GM23248 (cell line): ENCODE measurements around the gene MTFR1L. TPM values are rescaled to one million over a fixed set of nuclear protein-coding genes. Genes with fewer than 3 reads are reported as not detected.

ENCODE experiments used
- DNase-seq: peaks from one replicate; pipeline ENCODE4 v3.0.0-alpha.2; 2015
- H2AFZ ChIP-seq: fragments of 200-600 bp; sonication (generic); 2 replicates; pipeline ENCODE4 v1.6.1; 2016; ENCODE audit warnings: antibody characterized with exemption
- H3F3A ChIP-seq: fragments of 200-600 bp; sonication (generic); 2 replicates; pipeline ENCODE4 v1.6.1; 2016; ENCODE audit warnings: mild to moderate bottlenecking, antibody characterized with exemption, mixed run types; ENCODE audit not compliant: insufficient read depth
- H3K27ac ChIP-seq: fragments of 200-600 bp; sonication (generic); 2 replicates; pipeline ENCODE4 v1.5.1; 2016; ENCODE audit warnings: mild to moderate bottlenecking
- H3K27me3 ChIP-seq: fragments of 200-600 bp; sonication (generic); replicated peaks from 2 replicates; pipeline ENCODE4 v1.6.1; 2016; ENCODE audit warnings: mild to moderate bottlenecking; ENCODE audit not compliant: insufficient read depth
- H3K36me3 ChIP-seq: fragments of 200-600 bp; sonication (generic); 2 replicates; pipeline ENCODE4 v1.6.1; 2016; ENCODE audit warnings: low read depth, mild to moderate bottlenecking
- H3K4me1 ChIP-seq: fragments of 200-600 bp; sonication (generic); 2 replicates; pipeline ENCODE4 v1.6.1; 2016; ENCODE audit warnings: mild to moderate bottlenecking; ENCODE audit not compliant: insufficient read depth
- H3K4me2 ChIP-seq: fragments of 200-600 bp; sonication (generic); one replicate; pipeline ENCODE4 v1.6.1; 2016; ENCODE audit warnings: mild to moderate bottlenecking; ENCODE audit not compliant: unreplicated experiment
- H3K4me3 ChIP-seq: fragments of 200-600 bp; sonication (generic); 2 replicates; pipeline ENCODE4 v1.5.1; 2016; ENCODE audit warnings: mild to moderate bottlenecking
- H3K79me2 ChIP-seq: fragments of 200-600 bp; sonication (generic); 2 replicates; pipeline ENCODE4 v1.6.1; 2016; ENCODE audit warnings: mild to moderate bottlenecking; ENCODE audit not compliant: insufficient read depth
- H3K9ac ChIP-seq: fragments of 200-600 bp; sonication (generic); 2 replicates; pipeline ENCODE4 v1.6.1; 2016; ENCODE audit warnings: mild to moderate bottlenecking
- H3K9me2 ChIP-seq: fragments of 200-600 bp; sonication (generic); 2 replicates; pipeline ENCODE4 v1.6.1; 2016; ENCODE audit warnings: mixed run types, mild to moderate bottlenecking, moderate library complexity; ENCODE audit not compliant: insufficient read depth
- H3K9me3 ChIP-seq: fragments of 200-600 bp; sonication (generic); one replicate; pipeline ENCODE4 v1.6.1; 2017; ENCODE audit warnings: low read depth
- H4K20me1 ChIP-seq: fragments of 200-600 bp; sonication (generic); 2 replicates; pipeline ENCODE4 v1.6.0; 2016; ENCODE audit not compliant: insufficient read depth
- EZH2 ChIP-seq: fragments of 200-600 bp; sonication (generic); IDR thresholded peaks from 2 replicates; pipeline ENCODE4 v1.6.1; 2018; ENCODE audit warnings: antibody characterized with exemption, mild to moderate bottlenecking; ENCODE audit not compliant: insufficient read depth, poor library complexity, severe bottlenecking
- EZH2phosphoT487 ChIP-seq: fragments of 200-600 bp; sonication (generic); IDR thresholded peaks from 2 replicates; pipeline ENCODE4 v1.6.1; 2018; ENCODE audit warnings: antibody characterized with exemption, moderate library complexity, mild to moderate bottlenecking, low read depth; ENCODE audit not compliant: insufficient read depth
- WGBS, 2 experiments: methylation state at CpG; one replicate each; pipeline ENCODE4 v1.1.6; 2015 to 2017; ENCODE audit warnings: low lambda C conversion rate in 2 of 2, low coverage in 1 of 2; ENCODE audit errors: missing lambda C conversion rate in 2 of 2; 5-methylcytosine and 5-hydroxymethylcytosine counted together
- in situ Hi-C: fragments of 300-500 bp; cut with MboI; formaldehyde crosslinking; loops from 2 replicates; pipeline ENCODE4 v1.15.0; 2020
- polyA plus RNA-seq: library from polyadenylated mRNA; unstranded; fragments of >200 nt; fragmentation: Nextera tagmentation; extraction: Ambion mirVana; gene quantifications from 2 replicates; pipeline ENCODE4 v1.2.1, GENCODE V29; 2016
- total RNA-seq: library from RNA; depleted of rRNA; stranded (reverse); fragments of >200 nt; shearing (Covaris generic); gene quantifications from 2 replicates; pipeline ENCODE4 v1.2.3, GENCODE V29; 2014

The MTFR1L gene
- total and polyA plus RNA-seq, 2 experiments from 2014 or later: 57.2 to 78.1 TPM

GRCh38 chr1:25820247-25821111 is 725 bp downstream of the MTFR1L start:
- Histone ChIP-seq H3K9me3 (no peaks in the 10 kb centered on the region), H3K9ac (peak overlapping the region; percentile 83), H3K27me3 (no peaks in the 10 kb centered on the region), H3K4me1 (peaks cover 25% of the 10 kb centered on the region), H3K9me2 (no peaks in the 10 kb centered on the region), H3K4me2 (peak overlapping the region; percentile 89), H3K79me2 (peaks cover 54% of the 10 kb centered on the region), H3K4me3 (peak overlapping the region; percentile 82), H4K20me1 (no peaks in the 10 kb centered on the region), H3K27ac (peak overlapping the region; percentile 61), H3F3A (peaks cover 18% of the 10 kb centered on the region), H2AFZ (peak overlapping the region; percentile 84), H3K36me3 (no peaks in the 10 kb centered on the region)
- TF ChIP-seq EZH2phosphoT487 (no peak), EZH2 (no peak)
- DNase-seq: peak; percentile 89
- in situ Hi-C loops: loop anchor here (10.0 to 25.0 kb wide), 2 partner anchors 174 to 583 kb away; partner anchors contain the start of genes PAFAH2, RSRP1 and SYF2
- 0 to 2% methylated on average over 61 to 64 of the region's 67 CpGs for WGBS, 2 experiments

- Histone ChIP-seq H3K4me3 (peak overlapping the region; percentile 82), H3K79me2 (peaks cover 59% of the 10 kb centered on the region), H3F3A (peaks cover 18% of the 10 kb centered on the region), H3K27ac (peak overlapping the region; percentile 61), H2AFZ (peak overlapping the region; percentile 84), H3K27me3 (no peaks in the 10 kb centered on the region), H3K4me2 (peak overlapping the region; percentile 89), H3K9me3 (no peaks in the 10 kb centered on the region), H3K9ac (peak overlapping the region; percentile 83), H4K20me1 (no peaks in the 10 kb centered on the region), H3K4me1 (peaks cover 25% of the 10 kb centered on the region), H3K9me2 (no peaks in the 10 kb centered on the region), H3K36me3 (no peaks in the 10 kb centered on the region)
- WGBS, 2 experiments: 9 to 12% methylated on average over 10 of the region's 10 CpGs
- in situ Hi-C loops: loop anchor here (10.0 to 25.0 kb wide), 2 partner anchors 174 to 584 kb away; partner anchors contain the start of genes PAFAH2, RSRP1 and SYF2
- peak; percentile 15 for DNase-seq
- TF ChIP-seq EZH2phosphoT487 (no peak), EZH2 (no peak)
Observed at GRCh38 chr1:25821112-25821476, 1.3 kb downstream of the MTFR1L start.

- TF ChIP-seq EZH2phosphoT487 (no peak), EZH2 (no peak)
- H3K4me2 ChIP-seq: peak overlapping the region; percentile 89
- no peaks in the 10 kb centered on the region for H3K36me3 ChIP-seq
- WGBS, 2 experiments: 60 to 63% methylated on average over 5 of the region's 5 CpGs
- peak overlapping the region; percentile 82 for H3K4me3 ChIP-seq
- no peak overlapping the region for H2AFZ ChIP-seq
- no peaks in the 10 kb centered on the region for H3K9me3 ChIP-seq
- in situ Hi-C loops: loop anchor here (10.0 to 25.0 kb wide), 2 partner anchors 173 to 584 kb away; partner anchors contain the start of genes PAFAH2, RSRP1 and SYF2
- peak; percentile 70 for DNase-seq
- no peaks in the 10 kb centered on the region for H3K9me2 ChIP-seq
- no peak overlapping the region for H3K27ac ChIP-seq
- H3K4me1 ChIP-seq: peaks cover 25% of the 10 kb centered on the region
- no peaks in the 10 kb centered on the region for H3K27me3 ChIP-seq
- H3K79me2 ChIP-seq: peaks cover 61% of the 10 kb centered on the region
- H3K9ac ChIP-seq: peak overlapping the region; percentile 83
- H4K20me1 ChIP-seq: no peaks in the 10 kb centered on the region
- H3F3A ChIP-seq: peaks cover 18% of the 10 kb centered on the region
Observed at GRCh38 chr1:25821630-25822091, 1.9 kb downstream of the MTFR1L start.

- H3K36me3 ChIP-seq: peaks cover 30% of the 10 kb centered on the region
- H3K4me2 ChIP-seq: no peak overlapping the region
- TF ChIP-seq EZH2 (no peak), EZH2phosphoT487 (no peak)
- in situ Hi-C loops: loop anchor here (10.0 kb wide), 1 partner anchor 169 kb away; the partner anchor contains the start of gene PAFAH2
- H3K9me2 ChIP-seq: no peaks in the 10 kb centered on the region
- peaks cover 10% of the 10 kb centered on the region for H3K4me1 ChIP-seq
- peaks cover 5% of the 10 kb centered on the region; the same call in 1 of the 2 replicates for H3F3A ChIP-seq
- no peaks in the 10 kb centered on the region for H3K27me3 ChIP-seq
- H3K27ac ChIP-seq: no peak overlapping the region
- DNase-seq: peak; percentile 38
- no peak overlapping the region for H3K9ac ChIP-seq
- H2AFZ ChIP-seq: no peak overlapping the region
- no peak overlapping the region for H3K4me3 ChIP-seq
- no peaks in the 10 kb centered on the region for H4K20me1 ChIP-seq
- 88 to 98% methylated on average over 2 of the region's 2 CpGs for WGBS, 2 experiments
- H3K9me3 ChIP-seq: no peaks in the 10 kb centered on the region
- peaks cover 52% of the 10 kb centered on the region for H3K79me2 ChIP-seq
Observed at GRCh38 chr1:25825605-25826004, 5.9 kb downstream of the MTFR1L start.
